WTC11 (cell line): ENCODE results near the gene WASHC2C. TPM values are rescaled to one million over a fixed set of nuclear protein-coding genes. Genes with fewer than 3 reads are reported as not detected.
A peak's percentile ranks its signal among the peaks of the same experiment; 100 is the strongest.
"Not testable (repeated sequence)": the region's sequence is repeated elsewhere in the genome, so short reads cannot be mapped to it uniquely, and the experiment has no call there.

ENCODE experiments used
- ATAC-seq: fragments of 200-7000 bp; cut with Tn5 transposase; 2 replicates; pipeline ENCODE4 v1.10.0; 2021; ENCODE audit warnings: mild to moderate bottlenecking, moderate library complexity
- CTCF ChIA-PET: fragments of 300-600 bp; sonication (Branson Sonifier 250); formaldehyde crosslinking; loops from one replicate; lab custom pipeline; 2021; ENCODE audit warnings: antibody characterized with exemption; lab: Charles Lee
- POLR2A ChIA-PET: fragments of 350-600 bp; sonication (Branson Sonifier 250); formaldehyde crosslinking; loops from one replicate; lab custom pipeline; 2021; ENCODE audit warnings: antibody characterized with exemption; lab: Charles Lee
- DNase-seq: peaks from one replicate; pipeline ENCODE4 v3.0.0; 2021; ENCODE audit warnings: low spot score
- H3K27ac Mint-ChIP-seq: 2 replicates; pipeline ENCODE4 v1.8.0; 2021; ENCODE audit warnings: mixed read lengths
- H3K27me3 Mint-ChIP-seq: 2 replicates; pipeline ENCODE4 v1.8.0; 2021; ENCODE audit warnings: low read depth, mild to moderate bottlenecking, moderate library complexity, mixed read lengths
- H3K36me3 Mint-ChIP-seq: 2 replicates; pipeline ENCODE4 v1.8.0; 2021; ENCODE audit warnings: mixed read lengths
- H3K4me1 Mint-ChIP-seq: 2 replicates; pipeline ENCODE4 v1.8.0; 2022; ENCODE audit warnings: mixed read lengths
- H3K4me3 Mint-ChIP-seq: 2 replicates; pipeline ENCODE4 v1.8.0; 2021; ENCODE audit warnings: mild to moderate bottlenecking, moderate library complexity, mixed read lengths
- H3K9me3 Mint-ChIP-seq: 2 replicates; pipeline ENCODE4 v1.8.0; 2021; ENCODE audit warnings: mixed read lengths
- CBFB ChIP-seq: sonication (generic); formaldehyde crosslinking; IDR thresholded peaks from 2 replicates; pipeline ENCODE4 v1.8.1; 2022; ENCODE audit warnings: mild to moderate bottlenecking, low read depth, missing genetic modification reagents
- FOXK1 ChIP-seq: sonication (generic); formaldehyde crosslinking; IDR thresholded peaks from 2 replicates; pipeline ENCODE4 v1.8.0; 2022; ENCODE audit warnings: mild to moderate bottlenecking, moderate library complexity, missing genetic modification reagents
- FOXP1 ChIP-seq: sonication (generic); formaldehyde crosslinking; IDR thresholded peaks from 2 replicates; pipeline ENCODE4 v1.8.0; 2022; ENCODE audit warnings: missing genetic modification reagents, mild to moderate bottlenecking, moderate library complexity, borderline replicate concordance
- HMGA2 ChIP-seq: fragments of 250-450 bp; sonication (Bioruptor Pico); IDR thresholded peaks from 2 replicates; pipeline ENCODE4 v1.4.0; 2021; ENCODE audit warnings: mild to moderate bottlenecking, moderate library complexity
- RORB ChIP-seq: fragments of 250-450 bp; sonication (Bioruptor Pico); IDR thresholded peaks from 2 replicates; pipeline ENCODE4 v1.9.0; 2021; ENCODE audit warnings: mild to moderate bottlenecking
- TP53 ChIP-seq: sonication (generic); formaldehyde crosslinking; IDR thresholded peaks from 2 replicates; pipeline ENCODE4 v1.8.1; 2023; ENCODE audit warnings: mild to moderate bottlenecking, missing genetic modification reagents
- ZNF423 ChIP-seq: fragments of 250-450 bp; sonication (Bioruptor Pico); IDR thresholded peaks from 2 replicates; pipeline ENCODE4 v2.1.2; 2022; ENCODE audit warnings: mild to moderate bottlenecking, moderate library complexity
- total RNA-seq: library from RNA; stranded (reverse); gene quantifications from 3 replicates; pipeline ENCODE4 v1.2.3, GENCODE V29; 2021
- TF ChIP-seq, protein P1 (sequence below): sonication (generic); formaldehyde crosslinking; IDR thresholded peaks from 2 replicates; pipeline ENCODE4 v1.8.0; 2022; ENCODE audit warnings: mild to moderate bottlenecking, missing genetic modification reagents
- TF ChIP-seq, protein P2 (sequence below): sonication (generic); formaldehyde crosslinking; IDR thresholded peaks from 2 replicates; pipeline ENCODE4 v1.8.1; 2023; ENCODE audit warnings: mild to moderate bottlenecking, missing genetic modification reagents, moderate library complexity
- TF ChIP-seq, protein P3 (sequence below): sonication (generic); formaldehyde crosslinking; conservative IDR thresholded peaks from 2 replicates; pipeline ENCODE4 v1.8.1; 2022; ENCODE audit warnings: mild to moderate bottlenecking, missing genetic modification reagents
- TF ChIP-seq, protein P4 (sequence below): fragments of 250-450 bp; sonication (Bioruptor Pico); IDR thresholded peaks from 2 replicates; pipeline ENCODE4 v1.9.0; 2021; ENCODE audit warnings: mild to moderate bottlenecking

Gene WASHC2C
- total RNA-seq, 1 experiment from 2014 or later = 28.5 TPM

DNA sequence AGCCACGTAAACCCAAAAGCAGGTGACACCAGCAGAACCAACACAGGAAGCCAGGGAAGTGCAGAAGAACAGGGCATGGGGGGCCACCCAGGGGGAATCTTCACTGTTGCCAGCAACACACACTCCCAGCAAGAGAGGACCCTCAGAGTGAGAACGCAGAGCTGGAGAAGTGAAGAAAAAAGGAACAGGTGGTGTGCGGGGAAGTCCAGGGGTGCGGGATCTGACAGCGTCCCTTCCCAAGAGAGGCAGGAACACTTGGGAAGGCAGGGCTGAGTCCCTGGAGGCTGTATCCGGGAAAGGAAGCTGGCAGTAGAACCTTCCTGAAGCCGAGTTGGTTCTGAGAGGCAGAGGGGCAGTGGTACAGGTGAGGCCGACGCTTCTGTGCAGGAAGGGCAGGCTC lies 92.5 kb downstream of the WASHC2C start:
- DNase-seq = no peak
- ATAC-seq = no peak
- Mint-ChIP-seq H3K36me3 (peaks cover 8% of the 10 kb centered on the region), H3K4me1 (0 out of 2 replicates have a peak, but pooled peaks cover under 1% of the 10 kb centered on the region), H3K27ac (no peak overlapping the region), H3K27me3 (no peaks in the 10 kb centered on the region), H3K4me3 (no peak overlapping the region), H3K9me3 (peaks cover 20% of the 10 kb centered on the region)
- TF ChIP-seq RORB (CRISPR knock-in tag) (no peak), CBFB (CRISPR knock-in tag) (no peak), TP53 (CRISPR knock-in tag) (no peak), ZNF423 (CRISPR knock-in tag) (no peak), FOXK1 (CRISPR knock-in tag) (no peak), FOXP1 (CRISPR knock-in tag) (no peak)
- TF ChIP-seq, protein P1, sequence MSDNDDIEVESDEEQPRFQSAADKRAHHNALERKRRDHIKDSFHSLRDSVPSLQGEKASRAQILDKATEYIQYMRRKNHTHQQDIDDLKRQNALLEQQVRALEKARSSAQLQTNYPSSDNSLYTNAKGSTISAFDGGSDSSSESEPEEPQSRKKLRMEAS = no peak
- TF ChIP-seq, protein P2, sequence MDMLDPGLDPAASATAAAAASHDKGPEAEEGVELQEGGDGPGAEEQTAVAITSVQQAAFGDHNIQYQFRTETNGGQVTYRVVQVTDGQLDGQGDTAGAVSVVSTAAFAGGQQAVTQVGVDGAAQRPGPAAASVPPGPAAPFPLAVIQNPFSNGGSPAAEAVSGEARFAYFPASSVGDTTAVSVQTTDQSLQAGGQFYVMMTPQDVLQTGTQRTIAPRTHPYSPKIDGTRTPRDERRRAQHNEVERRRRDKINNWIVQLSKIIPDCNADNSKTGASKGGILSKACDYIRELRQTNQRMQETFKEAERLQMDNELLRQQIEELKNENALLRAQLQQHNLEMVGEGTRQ (CRISPR knock-in tag) = no peak
- TF ChIP-seq, protein P3, sequence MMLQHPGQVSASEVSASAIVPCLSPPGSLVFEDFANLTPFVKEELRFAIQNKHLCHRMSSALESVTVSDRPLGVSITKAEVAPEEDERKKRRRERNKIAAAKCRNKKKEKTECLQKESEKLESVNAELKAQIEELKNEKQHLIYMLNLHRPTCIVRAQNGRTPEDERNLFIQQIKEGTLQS = no peak
- TF ChIP-seq, protein P4, sequence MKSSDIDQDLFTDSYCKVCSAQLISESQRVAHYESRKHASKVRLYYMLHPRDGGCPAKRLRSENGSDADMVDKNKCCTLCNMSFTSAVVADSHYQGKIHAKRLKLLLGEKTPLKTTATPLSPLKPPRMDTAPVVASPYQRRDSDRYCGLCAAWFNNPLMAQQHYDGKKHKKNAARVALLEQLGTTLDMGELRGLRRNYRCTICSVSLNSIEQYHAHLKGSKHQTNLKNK (CRISPR knock-in tag) = no peak
- ChIA-PET POLR2A (no interaction called here), CTCF (no interaction called here)

DNA sequence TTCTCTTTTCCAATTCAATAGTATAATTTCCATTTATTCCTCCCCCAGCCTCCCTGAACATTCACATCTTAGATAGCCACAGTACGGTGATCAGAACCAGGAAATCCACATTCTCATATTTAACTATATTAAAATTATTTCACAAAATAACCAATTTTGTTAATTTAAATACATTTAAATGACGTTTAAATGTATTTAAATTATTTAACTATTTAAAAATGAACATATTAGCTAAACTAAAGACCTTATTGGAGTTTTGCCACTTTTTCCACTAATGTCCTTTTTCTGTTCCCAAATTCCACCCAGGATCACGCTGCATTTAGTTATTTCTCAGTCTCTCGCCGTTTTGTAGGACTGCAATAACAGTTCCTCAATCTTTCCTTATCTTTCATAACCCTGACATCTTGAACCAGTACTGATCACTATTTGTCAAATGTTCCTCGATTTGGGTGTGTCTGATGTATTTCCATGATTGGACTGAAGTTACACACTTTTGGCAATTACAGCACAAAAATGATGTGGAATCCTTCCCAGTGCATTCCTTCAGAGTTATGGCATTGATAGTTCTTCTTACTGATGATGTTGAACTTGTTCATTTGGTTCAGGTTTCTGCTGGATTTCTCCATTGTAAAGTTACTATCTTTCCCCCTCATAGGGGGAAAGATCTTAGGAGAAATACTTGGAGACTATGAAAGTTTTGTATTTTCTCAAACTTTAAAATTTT lies 93.2 kb downstream of the WASHC2C start:
- CTCF ChIA-PET, H3K27ac Mint-ChIP-seq, DNase-seq, POLR2A ChIA-PET, H3K4me3 Mint-ChIP-seq, ATAC-seq, H3K27me3 Mint-ChIP-seq, H3K36me3 Mint-ChIP-seq, H3K4me1 Mint-ChIP-seq: not testable (repeated sequence)
- TF ChIP-seq HMGA2 (CRISPR knock-in tag) = peak; percentile 57; the same call in 1 of the 2 replicates
- peaks cover 20% of the 10 kb centered on the region for H3K9me3 Mint-ChIP-seq

DNA sequence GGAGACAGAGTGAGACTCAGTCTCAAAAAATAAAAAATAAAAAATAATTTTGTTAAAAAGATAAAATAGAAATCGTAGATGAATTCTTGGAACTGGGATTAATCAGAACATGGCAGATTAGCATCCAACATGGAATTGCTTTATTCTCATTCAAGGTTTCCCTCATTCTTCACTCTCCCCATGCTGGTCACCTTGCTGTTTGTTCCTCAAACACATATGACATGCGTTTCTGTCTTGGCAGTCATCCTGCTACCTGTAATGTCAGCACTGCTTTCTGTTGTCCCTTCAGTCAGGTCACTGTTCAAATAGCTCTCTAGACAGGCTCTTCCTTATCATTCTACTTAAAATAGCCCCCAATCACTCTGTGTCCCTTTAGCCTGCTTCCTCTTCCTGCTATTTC lies 95.9 kb downstream of the WASHC2C start:
- H3K27me3 Mint-ChIP-seq, H3K27ac Mint-ChIP-seq, DNase-seq, CTCF ChIA-PET, H3K36me3 Mint-ChIP-seq, ATAC-seq, H3K9me3 Mint-ChIP-seq, H3K4me3 Mint-ChIP-seq, POLR2A ChIA-PET, H3K4me1 Mint-ChIP-seq: not testable (repeated sequence)

Other genes with a start within 250 kb of the WASHC2C start
- 18.3 to 18.4 TPM (median 18.3 TPM) in 3 replicates for gene ZFAND4, start 54.5 kb upstream of the WASHC2C start, total RNA-seq
- gene AGAP4, start 120.2 kb downstream of the WASHC2C start, total RNA-seq = 21.2 to 25.8 TPM (median 22.8 TPM) in 3 replicates
- 84.8 to 99.0 TPM (median 86.8 TPM) in 3 replicates for gene TIMM23, start 245.2 kb downstream of the WASHC2C start, total RNA-seq